H9 (cell line): Measurements from ENCODE around the gene SMS. TPM values are rescaled to one million over a fixed set of nuclear protein-coding genes. Genes with fewer than 3 reads are reported as not detected.
A peak's percentile ranks its signal among the peaks of the same experiment; 100 is the strongest.

Experiments used
- DNase-seq: peaks from one replicate; pipeline ENCODE4 v3.0.0-alpha.2; 2017
- H2AFZ ChIP-seq: one replicate; pipeline ENCODE4 v1.6.1; 2013; ENCODE audit warnings: mild to moderate bottlenecking, low read length, control low read depth, moderate library complexity
- H2AK5ac ChIP-seq: 2 replicates; pipeline ENCODE4 v1.6.1; 2013; ENCODE audit warnings: low read length, control low read depth, mixed read lengths; ENCODE audit not compliant: insufficient read length
- H2BK120ac ChIP-seq: one replicate; pipeline ENCODE4 v1.6.1; 2013; ENCODE audit warnings: low read depth, mild to moderate bottlenecking, low read length, control low read depth, inconsistent platforms; ENCODE audit not compliant: poor library complexity, severe bottlenecking
- H2BK12ac ChIP-seq: 2 replicates; pipeline ENCODE4 v1.6.1; 2013; ENCODE audit warnings: low read length, control low read depth, mixed read lengths, low read depth; ENCODE audit not compliant: insufficient read length
- H2BK15ac ChIP-seq: 2 replicates; pipeline ENCODE4 v1.6.1; 2013; ENCODE audit warnings: low read depth, low read length, control low read depth
- H2BK20ac ChIP-seq: one replicate; pipeline ENCODE4 v1.6.1; 2013; ENCODE audit warnings: low read depth, mild to moderate bottlenecking, low read length, control low read depth, inconsistent platforms; ENCODE audit not compliant: poor library complexity, severe bottlenecking
- H2BK5ac ChIP-seq: 2 replicates; pipeline ENCODE4 v1.6.1; 2013; ENCODE audit warnings: low read length, control low read depth, mixed read lengths; ENCODE audit not compliant: insufficient read length
- H3K14ac ChIP-seq: 2 replicates; pipeline ENCODE4 v1.6.1; 2013; ENCODE audit warnings: low read length, control low read depth; ENCODE audit not compliant: insufficient read depth
- H3K18ac ChIP-seq: 2 replicates; pipeline ENCODE4 v1.6.1; 2013; ENCODE audit warnings: low read depth, mild to moderate bottlenecking, mixed read lengths, low read length, control low read depth; ENCODE audit not compliant: insufficient read length
- H3K23ac ChIP-seq: 2 replicates; pipeline ENCODE4 v1.6.1; 2013; ENCODE audit warnings: low read length, control low read depth, mixed read lengths, low read depth; ENCODE audit not compliant: insufficient read length
- H3K23me2 ChIP-seq: 2 replicates; pipeline ENCODE4 v1.6.1; 2013; ENCODE audit warnings: low read depth, mild to moderate bottlenecking, mixed read lengths, low read length, control low read depth; ENCODE audit not compliant: insufficient read length, poor library complexity, severe bottlenecking
- H3K27ac ChIP-seq: 2 replicates; pipeline ENCODE4 v1.5.1; 2013; ENCODE audit warnings: low read length, control low read depth, mixed read lengths, low read depth; ENCODE audit not compliant: insufficient read length
- H3K27me3 ChIP-seq: 2 replicates; pipeline ENCODE4 v1.6.1; 2013; ENCODE audit warnings: low read length, control low read depth, inconsistent platforms; ENCODE audit not compliant: insufficient read depth
- H3K4ac ChIP-seq: 2 replicates; pipeline ENCODE4 v1.6.1; 2013; ENCODE audit warnings: low read depth, mild to moderate bottlenecking, control low read depth, inconsistent platforms, low read length, moderate library complexity
- H3K4me1 ChIP-seq: 2 replicates; pipeline ENCODE4 v1.6.1; 2013; ENCODE audit warnings: low read length, control low read depth, inconsistent platforms; ENCODE audit not compliant: insufficient read depth
- H3K4me2 ChIP-seq: 2 replicates; pipeline ENCODE4 v1.6.1; 2013; ENCODE audit warnings: low read length, control low read depth, mixed read lengths; ENCODE audit not compliant: insufficient read length, insufficient read depth
- H3K56ac ChIP-seq: 2 replicates; pipeline ENCODE4 v1.6.1; 2013; ENCODE audit warnings: low read depth, mild to moderate bottlenecking, mixed read lengths, low read length, control low read depth; ENCODE audit not compliant: insufficient read length
- H3K79me1 ChIP-seq: 2 replicates; pipeline ENCODE4 v1.6.1; 2013; ENCODE audit warnings: low read depth, mild to moderate bottlenecking, moderate library complexity, low read length, control low read depth, inconsistent platforms; ENCODE audit not compliant: insufficient read depth, poor library complexity, severe bottlenecking
- H3K79me2 ChIP-seq: 2 replicates; pipeline ENCODE4 v1.6.1; 2013; ENCODE audit warnings: low read length, control low read depth, inconsistent platforms; ENCODE audit not compliant: insufficient read depth
- H3K9ac ChIP-seq: 2 replicates; pipeline ENCODE4 v1.6.1; 2013; ENCODE audit warnings: low read length, control low read depth, mixed read lengths; ENCODE audit not compliant: insufficient read length; ENCODE audit errors: extremely low read depth
- H3K9me3 ChIP-seq: one replicate; pipeline ENCODE4 v1.6.1; 2013; ENCODE audit warnings: low read depth, low read length, inconsistent platforms; ENCODE audit not compliant: control insufficient read depth
- H3T11ph ChIP-seq: one replicate; pipeline ENCODE4 v1.6.1; 2013; ENCODE audit warnings: mild to moderate bottlenecking, low read length, control low read depth, inconsistent platforms
- H4K20me1 ChIP-seq: one replicate; pipeline ENCODE4 v1.6.1; 2013; ENCODE audit not compliant: control insufficient read depth, insufficient read length, insufficient read depth
- H4K5ac ChIP-seq: 2 replicates; pipeline ENCODE4 v1.6.1; 2013; ENCODE audit warnings: low read depth, mild to moderate bottlenecking, mixed read lengths, low read length, control low read depth; ENCODE audit not compliant: insufficient read length
- H4K8ac ChIP-seq: replicated peaks from 2 replicates; pipeline ENCODE4 v1.6.1; 2013; ENCODE audit warnings: low read length, control low read depth, mixed read lengths, low read depth; ENCODE audit not compliant: insufficient read length
- H4K91ac ChIP-seq: 2 replicates; pipeline ENCODE4 v1.6.1; 2013; ENCODE audit warnings: low read depth, mild to moderate bottlenecking, moderate library complexity, mixed read lengths, low read length, control low read depth; ENCODE audit not compliant: insufficient read length
- H3K27ac Mint-ChIP-seq, 3 experiments: 2 replicates in 2 of 3; 3 replicates in 1 of 3; pipeline ENCODE4 v1.8.0; 2020 to 2021; ENCODE audit warnings: mixed read lengths in 3 of 3, mild to moderate bottlenecking in 1 of 3, moderate library complexity in 1 of 3
- H3K27me3 Mint-ChIP-seq: 2 replicates; pipeline ENCODE4 v1.8.0; 2021; ENCODE audit warnings: low read depth, mild to moderate bottlenecking, moderate library complexity, mixed read lengths
- H3K36me3 Mint-ChIP-seq, 3 experiments: 2 replicates in 2 of 3; 3 replicates in 1 of 3; pipeline ENCODE4 v1.8.0; 2020 to 2021; ENCODE audit warnings: low read depth in 3 of 3, mixed read lengths in 3 of 3; ENCODE audit not compliant: insufficient read depth in 1 of 3
- H3K4me1 Mint-ChIP-seq, 2 experiments: 2 replicates each; pipeline ENCODE4 v1.8.0; 2020; ENCODE audit warnings: mixed read lengths in 2 of 2
- H3K4me3 Mint-ChIP-seq, 2 experiments: 2 replicates in 1 of 2; 3 replicates in 1 of 2; pipeline ENCODE4 v1.8.0; 2020 to 2021; ENCODE audit warnings: mild to moderate bottlenecking in 2 of 2, mixed read lengths in 2 of 2, moderate library complexity in 1 of 2
- H3K9me3 Mint-ChIP-seq, 2 experiments: 2 replicates in 1 of 2; 3 replicates in 1 of 2; pipeline ENCODE4 v1.8.0; 2020; ENCODE audit warnings: mild to moderate bottlenecking in 2 of 2, mixed read lengths in 2 of 2, moderate library complexity in 1 of 2
- WGBS: extraction: QIAGEN DNeasy Blood & Tissue Kit; methylation state at CpG from one replicate; pipeline ENCODE4 v1.1.7; 2013; ENCODE audit warnings: missing lambda C conversion rate, low lambda C conversion rate, mixed read lengths; ENCODE audit not compliant: insufficient read length; ENCODE audit errors: extremely low coverage; 5-methylcytosine and 5-hydroxymethylcytosine counted together
- total RNA-seq: library from RNA; stranded (reverse); gene quantifications from 2 replicates; pipeline ENCODE4 v1.2.1, GENCODE V29; 2021
- TF ChIP-seq, protein P1 (sequence below): fragments of 200-600 bp; sonication (generic); conservative IDR thresholded peaks from 3 replicates; pipeline ENCODE4 v1.8.0; 2021; ENCODE audit warnings: antibody characterized with exemption, mild to moderate bottlenecking

Gene SMS
- total RNA-seq, 1 experiment from 2014 or later = 415 TPM

DNA sequence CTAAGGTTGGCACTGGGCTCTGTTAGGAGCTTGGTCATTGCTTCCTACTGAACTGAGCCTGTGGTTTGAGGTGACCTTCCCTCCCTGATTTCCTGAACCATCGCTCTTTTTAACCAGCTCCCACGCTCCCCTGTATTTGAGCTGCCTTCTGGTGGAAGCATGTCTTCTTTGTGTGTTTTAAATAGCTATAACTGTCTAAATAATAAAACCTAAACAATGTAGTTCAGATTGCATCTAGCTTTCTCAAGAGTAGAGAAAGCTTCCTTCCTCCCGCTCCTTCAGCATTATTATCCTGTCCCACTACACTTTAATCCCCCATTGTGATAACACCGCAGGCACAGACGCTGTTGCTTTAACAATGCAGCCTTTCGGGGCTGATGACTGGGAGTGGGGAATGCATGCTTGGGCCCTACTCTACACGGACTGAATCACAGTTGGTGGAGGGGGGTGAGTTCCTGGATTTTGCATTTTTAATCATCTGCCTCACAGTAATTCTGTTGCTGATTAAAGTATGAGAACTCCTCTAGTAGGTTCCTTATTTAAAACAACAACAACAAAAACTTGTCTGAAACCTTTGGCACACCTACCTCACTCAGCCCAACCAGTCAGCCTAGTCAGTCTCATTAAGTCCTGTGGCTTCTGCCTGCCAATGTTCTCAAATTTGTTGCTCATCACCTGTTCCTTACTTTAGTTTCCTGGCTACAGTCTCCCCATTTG, 6.6 kb downstream of the SMS start:
- DNase-seq = peak; percentile 40
- TF ChIP-seq, protein P1, sequence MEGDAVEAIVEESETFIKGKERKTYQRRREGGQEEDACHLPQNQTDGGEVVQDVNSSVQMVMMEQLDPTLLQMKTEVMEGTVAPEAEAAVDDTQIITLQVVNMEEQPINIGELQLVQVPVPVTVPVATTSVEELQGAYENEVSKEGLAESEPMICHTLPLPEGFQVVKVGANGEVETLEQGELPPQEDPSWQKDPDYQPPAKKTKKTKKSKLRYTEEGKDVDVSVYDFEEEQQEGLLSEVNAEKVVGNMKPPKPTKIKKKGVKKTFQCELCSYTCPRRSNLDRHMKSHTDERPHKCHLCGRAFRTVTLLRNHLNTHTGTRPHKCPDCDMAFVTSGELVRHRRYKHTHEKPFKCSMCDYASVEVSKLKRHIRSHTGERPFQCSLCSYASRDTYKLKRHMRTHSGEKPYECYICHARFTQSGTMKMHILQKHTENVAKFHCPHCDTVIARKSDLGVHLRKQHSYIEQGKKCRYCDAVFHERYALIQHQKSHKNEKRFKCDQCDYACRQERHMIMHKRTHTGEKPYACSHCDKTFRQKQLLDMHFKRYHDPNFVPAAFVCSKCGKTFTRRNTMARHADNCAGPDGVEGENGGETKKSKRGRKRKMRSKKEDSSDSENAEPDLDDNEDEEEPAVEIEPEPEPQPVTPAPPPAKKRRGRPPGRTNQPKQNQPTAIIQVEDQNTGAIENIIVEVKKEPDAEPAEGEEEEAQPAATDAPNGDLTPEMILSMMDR = no peak
- Histone ChIP-seq H4K5ac (no peak overlapping the region), H3K18ac (no peak overlapping the region), H3K79me1 (no peaks in the 10 kb centered on the region), H3K27ac (no peak overlapping the region), H4K20me1 (no peaks in the 10 kb centered on the region), H4K8ac (no peak overlapping the region), H2BK5ac (no peak overlapping the region), H2BK12ac (no peak overlapping the region), H3K9me3 (no peaks in the 10 kb centered on the region), H3K4me1 (peaks cover 12% of the 10 kb centered on the region; the same call in 1 of the 2 replicates), H3K79me2 (peaks cover 74% of the 10 kb centered on the region), H3K23ac (no peak overlapping the region), H3K14ac (no peak overlapping the region), H2BK15ac (no peak overlapping the region), H3T11ph (no peak overlapping the region), H2AK5ac (no peak overlapping the region), H4K91ac (no peak overlapping the region), H3K23me2 (peaks cover 5% of the 10 kb centered on the region), H2AFZ (no peak overlapping the region), H3K9ac (no peak overlapping the region), H3K56ac (no peak overlapping the region), H2BK20ac (no peak overlapping the region), H3K4me2 (peak overlapping the region; percentile 49), H3K27me3 (no peaks in the 10 kb centered on the region), H3K4ac (no peak overlapping the region), H2BK120ac (no peak overlapping the region)
- Mint-ChIP-seq H3K27ac (peak overlapping the region; percentile 88 to 98 (median 92)), H3K4me1 (peaks cover 80 to 86% of the 10 kb centered on the region in 2 experiments), H3K9me3 (peaks cover 3 to 36% of the 10 kb centered on the region in 2 experiments), H3K4me3 (peak overlapping the region; percentile 41 to 51), H3K36me3 (peaks cover 6 to 21% (median 18%) of the 10 kb centered on the region in 3 experiments), H3K27me3 (no peaks in the 10 kb centered on the region)
- no CpG with 5 or more reads among the region's 7 CpGs for WGBS
